Heart left ventricle (tissue), 16 donors: ENCODE measurements around the gene VSIG10L2. TPM values are rescaled to one million over a fixed set of nuclear protein-coding genes. Genes with fewer than 3 reads are reported as not detected.

Source experiments
- ATAC-seq, 4 donors: fragments of 200-7000 bp; cut with Tn5 transposase; one replicate each; pipeline ENCODE4 v1.9.1; 2020 to 2022; ENCODE audit warnings: moderate library complexity in 4 of 4, mild to moderate bottlenecking in 3 of 4, moderate number of reproducible peaks in 1 of 4
- DNase-seq, 5 donors: peaks; one replicate each; pipeline ENCODE4 v3.0.0-alpha.2; 2020
- H3K27ac ChIP-seq, 12 donors: fragments of 200-600 bp; sonication (generic) in 4 of 12; one replicate each; pipeline versions ENCODE4 v1.5.0 to v1.8.0; 2016 to 2022; ENCODE audit warnings: mild to moderate bottlenecking in 2 of 12
- H3K27me3 ChIP-seq, 9 donors: fragments of 200-600 bp; sonication (generic) in 2 of 9; one replicate each; pipeline versions ENCODE4 v1.5.1 to v1.8.0; 2016 to 2022; ENCODE audit warnings: mild to moderate bottlenecking in 3 of 9
- H3K36me3 ChIP-seq, 9 donors: fragments of 200-600 bp; sonication (generic) in 2 of 9; one replicate each; pipeline versions ENCODE4 v1.5.0 to v1.8.0; 2018 to 2022; ENCODE audit warnings: mild to moderate bottlenecking in 2 of 9
- H3K4me1 ChIP-seq, 12 donors: fragments of 200-600 bp; sonication (generic) in 4 of 12; one replicate each; pipeline versions ENCODE4 v1.5.0 to v1.8.0; 2016 to 2022; ENCODE audit warnings: mild to moderate bottlenecking in 3 of 12
- H3K4me3 ChIP-seq, 12 donors: fragments of 200-600 bp; sonication (generic) in 4 of 12; one replicate each; pipeline versions ENCODE4 v1.5.0 to v1.8.0; 2017 to 2022; ENCODE audit warnings: mild to moderate bottlenecking in 9 of 12, moderate library complexity in 4 of 12
- H3K9me3 ChIP-seq, 12 donors: fragments of 200-600 bp; sonication (generic) in 4 of 12; one replicate each; pipeline versions ENCODE4 v1.5.0 to v1.8.0; 2016 to 2022; ENCODE audit warnings: mild to moderate bottlenecking in 1 of 12
- CTCF ChIP-seq, 12 donors: fragments of 200-600 bp; sonication (generic) in 4 of 12; IDR thresholded peaks; one replicate each; pipeline versions ENCODE4 v1.5.0 to v1.8.0; 2018 to 2022; ENCODE audit warnings: antibody characterized with exemption in 12 of 12, mild to moderate bottlenecking in 5 of 12
- POLR2A ChIP-seq, 2 donors: fragments of 450-650 bp; IDR thresholded peaks; one replicate each; pipeline ENCODE4 v1.6.1; 2017; ENCODE audit warnings: antibody characterized with exemption in 2 of 2, mild to moderate bottlenecking in 2 of 2, moderate library complexity in 2 of 2
- WGBS, 4 donors: extraction: QIAGEN DNeasy Blood & Tissue Kit in 2 of 4; methylation state at CpG; one replicate each; pipeline versions ENCODE4 v1.1.5 to v1.1.7; 2013 to 2018; 5-methylcytosine and 5-hydroxymethylcytosine counted together
- intact Hi-C, 10 donors: fragments of 100-400 bp; cut with DNase I; formaldehyde crosslinking; loops; one replicate each; pipeline versions ENCODE4 v1.11.1 to v1.14.2; 2022
- polyA plus RNA-seq, 2 donors: library from polyadenylated mRNA; stranded (reverse); fragments of 200-250 nt; gene quantifications; one replicate each; pipeline ENCODE4 v1.2.3, GENCODE V29; 2013
- total RNA-seq, 9 donors: library from RNA; depleted of rRNA in 2 of 9; stranded (reverse); fragments of >200 nt in 2 of 9; fragmentation: NEBNext Ultra II Directional in 3 of 9; extraction: Animal tissue kit (Norgen Biotek cat#: 25700) in 3 of 9; gene quantifications; one replicate each; pipeline versions ENCODE4 v1.1.0 to v1.2.4, GENCODE V29; 2016 to 2023
- donor health status: ischemic (EF 13 %, LVEDD 7.1; RV severe dilation, severe dysfunction).
- donor health status: healthy with polysubstance abuse.
- donor health status: DM: no; HTN: yes; CAD: no.
- donor health status: DM: no; HTN: no; CAD: no.
- donor health status: ischemic (EF 25% LVEDD 6.9; RV normal size, moderate dysfunction).
- donor health status: ischemic (EF 25% LVEDD 5.7; RV mildly dilated, moderate dysfunction).
- donor health status: healthy.
- donor health status: DM: yes; HTN: yes; CAD: no.
- donor health status: ischemic (EF 35%, LVEDD 5.7; RV mildly dilated, moderate dysfunction).
- donor health status: nonischemic (EF 11% LVEDD 7.7; RV severe dilation, severe dysfunction).
- donor health status: DM: yes; HTN: yes; CAD: no.
- donor health status: PGD.
- donor health status: ischemic (EF 29% LVEDD 5.4; RV normal size, mild dysfunction).
- donor health status: nonischemic (EF 23%, LVEDD 6.1; RV moderate dilation, normal function).

VSIG10L2 gene
- total and polyA plus RNA-seq, 11 donors: 0.04 to 0.21 (median 0.12) TPM; not detected in 8

- Histone ChIP-seq H3K4me3 (no peak overlapping the region), H3K36me3 (peaks cover 0 to 25% (median 7%) of the 10 kb centered on the region in 9 donors), H3K9me3 (peaks cover 0 to 20% (median 11%) of the 10 kb centered on the region in 12 donors), H3K4me1 (peaks cover 0 to 4% (median 0%) of the 10 kb centered on the region in 12 donors), H3K27ac (no peak overlapping the region), H3K27me3 (no peaks in the 10 kb centered on the region)
- 94 to 97% (median 95%) methylated on average over 6 of the region's 6 CpGs for WGBS, 4 donors
- TF ChIP-seq CTCF (IDR thresholded peaks at IDR 0.05) (no peak), POLR2A (IDR thresholded peaks at IDR 0.05) (no peak)
- ATAC-seq: no peak
- no peak for DNase-seq
- intact Hi-C loops: loop anchor here in 1 of 10 donors (10.0 kb wide), 1 partner anchor 105 kb away; the partner anchor contains the start of gene CDON
Measured at GRCh38 chr11:125959511-125959910, 13.7 kb downstream of the VSIG10L2 start.

GRCh38 chr11:125959931-125960330 lies 14.1 kb downstream of the VSIG10L2 start:
- ATAC-seq (no peak), DNase-seq (no peak)
- WGBS, 4 donors: 92 to 95% (median 93%) methylated on average over 10 of the region's 10 CpGs
- TF ChIP-seq POLR2A (IDR thresholded peaks at IDR 0.05) (no peak), CTCF (IDR thresholded peaks at IDR 0.05) (no peak)
- Histone ChIP-seq H3K27ac (no peak overlapping the region), H3K36me3 (peaks cover 0 to 25% (median 7%) of the 10 kb centered on the region in 9 donors), H3K27me3 (no peaks in the 10 kb centered on the region), H3K4me3 (no peak overlapping the region), H3K4me1 (peaks cover 0 to 4% (median 0%) of the 10 kb centered on the region in 12 donors), H3K9me3 (peaks cover 0 to 20% (median 11%) of the 10 kb centered on the region in 12 donors)
- intact Hi-C loops: loop anchor here in 1 of 10 donors (10.0 kb wide), 1 partner anchor 105 kb away; the partner anchor contains the start of gene CDON

GRCh38 chr11:125960771-125961170 lies 14.9 kb downstream of the VSIG10L2 start:
- TF ChIP-seq POLR2A (IDR thresholded peaks at IDR 0.05) (no peak), CTCF (IDR thresholded peaks at IDR 0.05) (no peak)
- Histone ChIP-seq H3K4me3 (no peak overlapping the region), H3K9me3 (peaks cover 0 to 20% (median 11%) of the 10 kb centered on the region in 12 donors), H3K27me3 (no peaks in the 10 kb centered on the region), H3K27ac (no peak overlapping the region), H3K36me3 (peaks cover 0 to 25% (median 7%) of the 10 kb centered on the region in 9 donors), H3K4me1 (peaks cover 0 to 4% (median 0%) of the 10 kb centered on the region in 12 donors)
- intact Hi-C loops: no loop called here
- 88 to 93% (median 91%) methylated on average over 6 of the region's 6 CpGs for WGBS, 4 donors
- ATAC-seq (no peak), DNase-seq (no peak)

GRCh38 chr11:125967515-125967914 lies 21.7 kb downstream of the VSIG10L2 start:
- Histone ChIP-seq H3K4me3 (no peak overlapping the region), H3K36me3 (peaks cover 0 to 10% (median 0%) of the 10 kb centered on the region in 9 donors), H3K27ac (no peak overlapping the region), H3K27me3 (no peaks in the 10 kb centered on the region), H3K4me1 (no peaks in the 10 kb centered on the region), H3K9me3 (peaks cover 0 to 15% (median 7%) of the 10 kb centered on the region in 12 donors)
- no peak for DNase-seq
- ATAC-seq: no peak
- intact Hi-C loops: no loop called here
- TF ChIP-seq POLR2A (IDR thresholded peaks at IDR 0.05): no peak
- TF ChIP-seq CTCF (IDR thresholded peaks at IDR 0.05): no peak
- WGBS, 4 donors: 90 to 97% (median 95%) methylated on average over 4 of the region's 4 CpGs
